A673 (cell line): ENCODE measurements around the gene CCM2L. TPM values are rescaled to one million over a fixed set of nuclear protein-coding genes. Genes with fewer than 3 reads are reported as not detected.

ENCODE experiments used
- BruUV-seq: library from RNA; stranded (reverse); fragments of 400-500 nt; replicated peaks from 2 replicates; lab custom pipeline; 2021; lab: Mats Ljungman, UMichigan
- CTCF ChIA-PET: fragments of 300-600 bp; sonication (Branson Sonifier 250); formaldehyde crosslinking; loops from one replicate; lab custom pipeline; 2022; ENCODE audit warnings: antibody characterized with exemption; lab: Charles Lee
- POLR2A ChIA-PET: fragments of 300-600 bp; sonication (Branson Sonifier 250); formaldehyde crosslinking; loops from one replicate; lab custom pipeline; 2022; ENCODE audit warnings: antibody characterized with exemption; ENCODE audit not compliant: low non-redundant PET; lab: Charles Lee
- DNase-seq: peaks from one replicate; pipeline ENCODE4 v3.0.0-alpha.2; 2015; ENCODE audit warnings: low spot score
- H3K27ac ChIP-seq: fragments of 200-600 bp; sonication (generic); 2 replicates; pipeline ENCODE4 v1.5.1; 2016; ENCODE audit warnings: mixed run types, low read depth, mild to moderate bottlenecking, mixed read lengths, antibody characterized with exemption, low read length; ENCODE audit not compliant: poor library complexity, severe bottlenecking
- H3K27me3 ChIP-seq: fragments of 200-600 bp; sonication (generic); replicated peaks from 2 replicates; pipeline ENCODE4 v1.6.1; 2017; ENCODE audit warnings: mixed run types, low read depth, mild to moderate bottlenecking, mixed read lengths, antibody characterized with exemption, low read length; ENCODE audit not compliant: insufficient read depth, poor library complexity
- H3K36me3 ChIP-seq: fragments of 200-600 bp; sonication (generic); 2 replicates; pipeline ENCODE4 v1.6.1; 2016; ENCODE audit warnings: mixed run types, mild to moderate bottlenecking, mixed read lengths, antibody characterized with exemption, low read length; ENCODE audit not compliant: insufficient read depth, poor library complexity, severe bottlenecking
- H3K4me1 ChIP-seq: fragments of 200-600 bp; sonication (generic); 2 replicates; pipeline ENCODE4 v1.6.1; 2017; ENCODE audit warnings: mixed run types, mild to moderate bottlenecking, mixed read lengths, antibody characterized with exemption, low read length; ENCODE audit not compliant: insufficient read depth, poor library complexity, severe bottlenecking
- H3K4me3 ChIP-seq: fragments of 200-600 bp; sonication (generic); 2 replicates; pipeline ENCODE4 v1.5.1; 2016; ENCODE audit warnings: low read depth, mixed run types, mild to moderate bottlenecking, mixed read lengths, low read length; ENCODE audit not compliant: poor library complexity, severe bottlenecking
- H3K9me3 ChIP-seq: fragments of 200-600 bp; sonication (generic); 2 replicates; pipeline ENCODE4 v1.6.1; 2016; ENCODE audit warnings: mixed run types, low read depth, mild to moderate bottlenecking, mixed read lengths, antibody characterized with exemption, low read length; ENCODE audit not compliant: poor library complexity, severe bottlenecking
- CTCF ChIP-seq: fragments of 300-800, 200-600 bp; sonication (generic); conservative IDR thresholded peaks from 2 replicates; pipeline ENCODE4 v1.5.1; 2017; ENCODE audit warnings: low read depth, mild to moderate bottlenecking, antibody characterized with exemption, low read length, moderate library complexity, mixed read lengths
- EZH2 ChIP-seq: fragments of 200-600 bp; sonication (generic); IDR thresholded peaks from 2 replicates; pipeline ENCODE4 v1.6.1; 2017; ENCODE audit warnings: borderline replicate concordance, low read depth, mild to moderate bottlenecking, mixed read lengths, antibody characterized with exemption, low read length; ENCODE audit not compliant: poor library complexity, severe bottlenecking
- intact Hi-C: fragments of 100-400 bp; cut with micrococcal nuclease; formaldehyde crosslinking; loops from one replicate; pipeline ENCODE4 v1.10.0; 2022; ENCODE audit not compliant: unreplicated experiment
- total RNA-seq: library from RNA; stranded (reverse); gene quantifications from 2 replicates; pipeline ENCODE4 v1.2.3, GENCODE V29; 2021

The CCM2L gene
- total RNA-seq, 1 experiment from 2014 or later: not detected

- ChIA-PET POLR2A (no interaction called here), CTCF (no interaction called here)
- no peak overlapping the region for H3K27ac ChIP-seq
- no peak for DNase-seq
- intact Hi-C loops: no loop called here
- no peak overlapping the region for H3K4me3 ChIP-seq
- H3K4me1 ChIP-seq: no peaks in the 10 kb centered on the region
- no TSS peak for BruUV-seq
- peaks cover 9% of the 10 kb centered on the region for H3K27me3 ChIP-seq
- no peaks in the 10 kb centered on the region for H3K36me3 ChIP-seq
- no peaks in the 10 kb centered on the region for H3K9me3 ChIP-seq
- TF ChIP-seq CTCF (no peak), EZH2 (no peak)
Observed at GRCh38 chr20:32070282-32070681, 60.0 kb downstream of the CCM2L start.

GRCh38 chr20:32070690-32071213, 60.5 kb downstream of the CCM2L start:
- H3K4me1 ChIP-seq: no peaks in the 10 kb centered on the region
- H3K36me3 ChIP-seq: no peaks in the 10 kb centered on the region
- TF ChIP-seq CTCF (no peak), EZH2 (no peak)
- no peak for DNase-seq
- BruUV-seq: no TSS peak
- no peak overlapping the region for H3K27ac ChIP-seq
- H3K9me3 ChIP-seq: no peaks in the 10 kb centered on the region
- ChIA-PET POLR2A (no interaction called here), CTCF (no interaction called here)
- H3K4me3 ChIP-seq: no peak overlapping the region
- intact Hi-C loops: no loop called here
- peaks cover 11% of the 10 kb centered on the region for H3K27me3 ChIP-seq

GRCh38 chr20:32071395-32072167, 61.3 kb downstream of the CCM2L start:
- H3K27ac ChIP-seq: no peak overlapping the region
- no TSS peak for BruUV-seq

More at GRCh38 chr20:32071395-32072167, 61.3 kb downstream of the CCM2L start:
- ChIA-PET POLR2A (no interaction called here), CTCF (no interaction called here)
- DNase-seq: no peak
- H3K27me3 ChIP-seq: peaks cover 16% of the 10 kb centered on the region
- H3K36me3 ChIP-seq: no peaks in the 10 kb centered on the region
- H3K9me3 ChIP-seq: no peaks in the 10 kb centered on the region
- TF ChIP-seq CTCF (no peak), EZH2 (no peak)
- no peaks in the 10 kb centered on the region for H3K4me1 ChIP-seq
- no peak overlapping the region for H3K4me3 ChIP-seq
- intact Hi-C loops: no loop called here
